ENCODE measurements around the gene MAST4.

DNA sequence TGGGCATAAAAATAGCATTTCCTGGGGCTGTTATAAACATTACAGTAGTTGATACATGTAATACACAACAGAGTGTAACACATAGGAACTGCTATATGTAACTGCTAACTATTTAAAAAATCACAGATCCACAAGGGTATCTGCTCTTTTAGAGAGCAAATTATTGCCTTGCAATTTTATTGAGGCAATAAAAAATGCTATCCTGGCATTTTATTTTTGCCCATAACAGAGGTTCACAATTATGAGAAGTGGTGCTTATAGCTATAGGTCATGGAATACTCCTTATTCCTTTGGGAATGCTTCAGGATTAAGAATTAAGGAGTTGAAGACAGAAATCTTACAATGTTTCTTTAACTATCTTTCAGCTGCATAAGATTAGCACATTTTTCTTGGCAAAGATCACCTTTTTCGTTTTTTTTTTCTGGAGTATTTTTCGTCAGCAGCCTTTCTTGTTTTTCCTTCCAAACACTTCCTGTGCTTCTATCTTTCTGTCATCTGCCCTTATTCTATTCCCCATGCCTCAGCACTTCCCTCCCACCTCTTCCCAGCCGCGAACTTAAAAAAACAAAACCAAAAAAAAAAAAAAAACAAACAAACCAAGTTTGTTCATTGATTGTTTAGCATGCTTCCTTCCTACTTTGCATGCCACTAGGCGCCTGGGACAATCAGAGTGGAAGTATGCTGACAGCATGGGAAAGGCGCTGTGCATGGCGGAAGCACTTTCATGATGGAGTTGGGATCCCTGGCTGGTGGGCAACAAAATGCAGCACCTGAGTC is 264.2 kb downstream of the MAST4 start:
- TF ChIP-seq ZNF830 (tag by site-specific recombination; IDR thresholded peaks at IDR 0.05; ENCODE audit: low read depth) (no peak), PRDM1 (tag by site-specific recombination; IDR thresholded peaks at IDR 0.05) (no peak), REST (tag by site-specific recombination; IDR thresholded peaks at IDR 0.05) (no peak), ZNF626 (tag by site-specific recombination; IDR thresholded peaks at IDR 0.05) (no peak), SP2 (tag by site-specific recombination; IDR thresholded peaks at IDR 0.05) (no peak), CTCF (tag by site-specific recombination; IDR thresholded peaks at IDR 0.05) (no peak), FEZF1 (tag by site-specific recombination; IDR thresholded peaks at IDR 0.05) (no peak)
- TF ChIP-seq, protein P1, sequence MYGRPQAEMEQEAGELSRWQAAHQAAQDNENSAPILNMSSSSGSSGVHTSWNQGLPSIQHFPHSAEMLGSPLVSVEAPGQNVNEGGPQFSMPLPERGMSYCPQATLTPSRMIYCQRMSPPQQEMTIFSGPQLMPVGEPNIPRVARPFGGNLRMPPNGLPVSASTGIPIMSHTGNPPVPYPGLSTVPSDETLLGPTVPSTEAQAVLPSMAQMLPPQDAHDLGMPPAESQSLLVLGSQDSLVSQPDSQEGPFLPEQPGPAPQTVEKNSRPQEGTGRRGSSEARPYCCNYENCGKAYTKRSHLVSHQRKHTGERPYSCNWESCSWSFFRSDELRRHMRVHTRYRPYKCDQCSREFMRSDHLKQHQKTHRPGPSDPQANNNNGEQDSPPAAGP (tag by site-specific recombination; IDR thresholded peaks at IDR 0.05): no peak
- TF ChIP-seq, protein P2, sequence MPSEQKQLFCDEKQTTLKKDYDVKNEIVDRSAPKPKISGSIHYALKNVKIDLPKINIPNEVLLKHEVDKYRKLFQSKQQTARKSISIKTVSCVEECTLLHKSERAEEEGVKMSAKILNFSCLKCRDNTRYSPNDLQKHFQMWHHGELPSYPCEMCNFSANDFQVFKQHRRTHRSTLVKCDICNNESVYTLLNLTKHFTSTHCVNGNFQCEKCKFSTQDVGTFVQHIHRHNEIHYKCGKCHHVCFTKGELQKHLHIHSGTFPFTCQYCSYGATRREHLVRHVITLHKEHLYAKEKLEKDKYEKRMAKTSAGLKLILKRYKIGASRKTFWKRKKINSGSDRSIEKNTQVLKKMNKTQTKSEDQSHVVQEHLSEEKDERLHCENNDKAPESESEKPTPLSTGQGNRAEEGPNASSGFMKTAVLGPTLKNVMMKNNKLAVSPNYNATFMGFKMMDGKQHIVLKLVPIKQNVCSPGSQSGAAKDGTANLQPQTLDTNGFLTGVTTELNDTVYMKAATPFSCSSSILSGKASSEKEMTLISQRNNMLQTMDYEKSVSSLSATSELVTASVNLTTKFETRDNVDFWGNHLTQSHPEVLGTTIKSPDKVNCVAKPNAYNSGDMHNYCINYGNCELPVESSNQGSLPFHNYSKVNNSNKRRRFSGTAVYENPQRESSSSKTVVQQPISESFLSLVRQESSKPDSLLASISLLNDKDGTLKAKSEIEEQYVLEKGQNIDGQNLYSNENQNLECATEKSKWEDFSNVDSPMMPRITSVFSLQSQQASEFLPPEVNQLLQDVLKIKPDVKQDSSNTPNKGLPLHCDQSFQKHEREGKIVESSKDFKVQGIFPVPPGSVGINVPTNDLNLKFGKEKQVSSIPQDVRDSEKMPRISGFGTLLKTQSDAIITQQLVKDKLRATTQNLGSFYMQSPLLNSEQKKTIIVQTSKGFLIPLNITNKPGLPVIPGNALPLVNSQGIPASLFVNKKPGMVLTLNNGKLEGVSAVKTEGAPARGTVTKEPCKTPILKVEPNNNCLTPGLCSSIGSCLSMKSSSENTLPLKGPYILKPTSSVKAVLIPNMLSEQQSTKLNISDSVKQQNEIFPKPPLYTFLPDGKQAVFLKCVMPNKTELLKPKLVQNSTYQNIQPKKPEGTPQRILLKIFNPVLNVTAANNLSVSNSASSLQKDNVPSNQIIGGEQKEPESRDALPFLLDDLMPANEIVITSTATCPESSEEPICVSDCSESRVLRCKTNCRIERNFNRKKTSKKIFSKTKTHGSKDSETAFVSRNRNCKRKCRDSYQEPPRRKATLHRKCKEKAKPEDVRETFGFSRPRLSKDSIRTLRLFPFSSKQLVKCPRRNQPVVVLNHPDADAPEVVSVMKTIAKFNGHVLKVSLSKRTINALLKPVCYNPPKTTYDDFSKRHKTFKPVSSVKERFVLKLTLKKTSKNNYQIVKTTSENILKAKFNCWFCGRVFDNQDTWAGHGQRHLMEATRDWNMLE (tag by site-specific recombination; conservative IDR thresholded peaks at IDR 0.05; ENCODE audit: low read depth): no peak
- TF ChIP-seq, protein P3, sequence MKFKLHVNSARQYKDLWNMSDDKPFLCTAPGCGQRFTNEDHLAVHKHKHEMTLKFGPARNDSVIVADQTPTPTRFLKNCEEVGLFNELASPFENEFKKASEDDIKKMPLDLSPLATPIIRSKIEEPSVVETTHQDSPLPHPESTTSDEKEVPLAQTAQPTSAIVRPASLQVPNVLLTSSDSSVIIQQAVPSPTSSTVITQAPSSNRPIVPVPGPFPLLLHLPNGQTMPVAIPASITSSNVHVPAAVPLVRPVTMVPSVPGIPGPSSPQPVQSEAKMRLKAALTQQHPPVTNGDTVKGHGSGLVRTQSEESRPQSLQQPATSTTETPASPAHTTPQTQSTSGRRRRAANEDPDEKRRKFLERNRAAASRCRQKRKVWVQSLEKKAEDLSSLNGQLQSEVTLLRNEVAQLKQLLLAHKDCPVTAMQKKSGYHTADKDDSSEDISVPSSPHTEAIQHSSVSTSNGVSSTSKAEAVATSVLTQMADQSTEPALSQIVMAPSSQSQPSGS (tag by site-specific recombination; IDR thresholded peaks at IDR 0.05; ENCODE audit: low read depth): no peak
